ELR (cell line): Measurements from ENCODE around the gene RNPS1.

ENCODE experiments used
- DNase-seq: peaks from one replicate; pipeline ENCODE4 v3.0.0-alpha.2; 2015; ENCODE audit warnings: low read depth

The RNPS1 gene, protein sequence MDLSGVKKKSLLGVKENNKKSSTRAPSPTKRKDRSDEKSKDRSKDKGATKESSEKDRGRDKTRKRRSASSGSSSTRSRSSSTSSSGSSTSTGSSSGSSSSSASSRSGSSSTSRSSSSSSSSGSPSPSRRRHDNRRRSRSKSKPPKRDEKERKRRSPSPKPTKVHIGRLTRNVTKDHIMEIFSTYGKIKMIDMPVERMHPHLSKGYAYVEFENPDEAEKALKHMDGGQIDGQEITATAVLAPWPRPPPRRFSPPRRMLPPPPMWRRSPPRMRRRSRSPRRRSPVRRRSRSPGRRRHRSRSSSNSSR

GRCh38 chr16:2267913-2268666, at the start of gene RNPS1:
Gene RNPS1, minus strand, starts transcription at chr16:2268126. Its CDS starts 3,483 bp downstream, at chr16:2264643.
- DNase-seq = peak; percentile 92

DNA sequence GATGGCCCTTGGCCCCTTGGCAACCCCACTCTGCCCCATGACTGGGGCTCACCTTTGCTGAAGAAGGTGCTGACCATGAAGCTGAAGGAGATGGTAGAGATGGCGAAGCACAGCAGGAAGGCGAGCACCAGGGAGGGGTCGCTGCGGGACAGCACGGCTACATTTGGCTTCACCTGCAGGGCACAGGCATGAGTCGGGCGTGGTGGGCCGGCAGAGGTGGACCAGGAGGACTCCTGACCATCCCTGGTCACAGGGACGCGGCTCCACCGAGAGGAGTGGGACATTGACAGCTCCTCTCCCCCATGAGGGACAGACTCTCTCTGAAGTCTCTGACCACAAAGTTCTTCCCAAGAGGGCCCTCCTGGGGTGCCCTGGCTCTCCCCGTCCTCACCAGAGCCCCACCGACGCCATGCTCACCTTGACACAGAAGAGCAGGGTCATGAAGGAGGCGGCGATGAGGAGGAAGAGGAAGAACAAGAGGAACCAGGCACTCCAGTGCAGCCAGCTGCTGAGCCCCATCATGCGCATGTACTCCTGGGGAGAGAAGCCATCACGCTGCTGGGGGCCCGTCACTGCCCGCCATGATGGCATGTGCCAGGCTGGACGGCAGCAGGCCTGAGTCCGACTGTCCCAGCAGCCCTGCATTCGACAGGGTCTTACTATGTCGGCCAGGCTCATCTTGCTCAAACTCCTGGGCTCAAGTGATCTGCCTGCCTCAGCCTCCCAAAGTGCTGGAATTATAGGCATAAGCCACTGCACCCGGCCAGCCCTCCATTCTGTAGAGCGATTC, 49.5 kb upstream of the RNPS1 start:
- DNase-seq = no peak

DNA sequence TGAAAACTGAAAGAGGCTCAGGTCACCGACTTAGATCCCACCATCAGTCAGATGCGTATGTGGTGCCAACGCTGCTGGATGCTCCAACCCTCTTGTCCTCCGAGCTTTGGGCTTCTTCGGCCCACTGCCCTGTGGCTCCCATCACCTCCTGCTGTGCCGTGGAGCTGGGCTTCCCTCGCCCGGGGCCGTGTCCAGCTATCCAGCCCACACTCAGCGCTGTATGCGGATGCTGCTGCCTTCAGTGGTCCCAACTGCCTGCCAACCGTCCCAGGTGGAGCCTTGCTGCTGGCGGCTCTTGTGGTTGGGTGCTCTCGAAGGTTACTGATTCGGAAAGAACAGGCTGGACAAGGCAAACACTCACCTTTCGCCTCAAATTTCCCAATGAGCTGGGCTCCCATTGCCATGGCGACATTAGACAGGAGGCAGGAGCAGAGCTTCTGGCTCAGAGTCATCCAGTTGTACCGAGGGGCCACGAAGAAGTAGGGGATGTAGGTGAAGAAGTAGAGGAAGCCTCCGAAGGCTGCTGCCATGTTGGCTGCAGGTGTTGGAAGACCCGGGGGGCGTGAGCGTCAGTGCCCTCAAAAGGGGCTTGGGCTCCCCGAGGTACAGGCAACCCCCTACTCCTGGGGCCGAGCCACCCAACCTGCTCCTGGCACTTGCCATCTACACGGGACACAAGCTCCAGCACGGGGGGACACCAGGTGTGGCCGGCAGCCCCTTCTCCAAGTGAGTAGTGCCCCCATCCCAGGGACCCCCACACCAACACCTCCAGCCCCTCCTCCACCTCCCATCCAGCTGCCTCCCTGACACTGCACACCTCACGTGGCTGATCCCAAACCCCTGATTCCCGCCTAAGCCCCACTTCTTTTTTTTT, 40.4 kb upstream of the RNPS1 start:
- DNase-seq = no peak

DNA sequence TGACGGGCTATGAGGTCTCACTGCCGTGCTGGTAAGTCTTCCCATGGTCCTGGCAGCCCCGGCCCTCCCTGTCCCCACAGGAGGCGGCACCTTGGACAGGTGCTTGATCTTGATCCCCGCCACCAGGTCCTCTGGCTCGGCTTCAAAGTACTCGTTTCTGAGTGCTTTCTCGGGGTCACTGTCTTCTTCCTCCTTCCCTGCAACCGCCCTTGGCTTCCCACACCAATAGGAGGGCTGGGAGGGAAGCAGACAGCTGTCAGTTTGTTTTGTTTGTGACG, 31.9 kb upstream of the RNPS1 start:
- no peak for DNase-seq

DNA sequence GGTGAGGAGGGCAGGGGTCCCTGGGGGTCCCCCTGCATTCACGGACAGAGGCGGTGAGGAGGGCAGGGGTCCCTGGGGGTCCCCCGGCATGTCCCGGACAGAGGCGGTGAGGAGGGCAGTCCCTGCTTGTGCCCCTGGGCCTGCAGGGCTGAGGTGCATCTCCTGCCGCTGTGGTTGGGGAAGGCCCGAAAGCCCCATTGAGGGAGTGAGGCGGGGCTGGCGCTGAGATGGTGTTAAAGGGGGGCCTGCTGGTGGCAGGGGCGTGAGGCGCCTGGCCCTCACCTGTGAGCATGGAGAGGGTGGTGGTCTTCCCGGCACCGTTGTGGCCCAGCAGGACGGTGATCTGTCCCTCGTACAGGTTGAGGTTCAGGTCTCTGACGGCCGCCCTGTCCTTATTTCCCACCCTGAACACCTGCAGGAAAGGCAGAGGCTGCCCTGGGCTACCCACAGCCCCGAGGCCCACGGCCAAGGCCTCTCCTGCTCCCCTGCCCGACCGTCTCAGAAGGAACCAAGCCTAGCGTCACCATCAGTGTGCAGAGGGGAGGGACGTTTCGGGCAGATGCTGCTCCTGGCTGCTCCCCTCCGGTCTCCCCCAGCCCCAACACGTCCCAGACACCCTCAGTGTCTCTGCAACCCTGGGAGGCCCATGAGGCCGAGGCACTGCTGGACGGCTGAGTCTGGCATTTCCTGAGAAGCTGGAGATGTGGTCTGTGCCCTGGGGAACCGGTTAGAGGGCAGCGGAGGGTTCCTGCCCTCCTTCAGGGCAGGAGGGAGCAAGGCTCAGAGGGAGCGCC, 31.4 kb upstream of the RNPS1 start:
- DNase-seq = no peak

DNA sequence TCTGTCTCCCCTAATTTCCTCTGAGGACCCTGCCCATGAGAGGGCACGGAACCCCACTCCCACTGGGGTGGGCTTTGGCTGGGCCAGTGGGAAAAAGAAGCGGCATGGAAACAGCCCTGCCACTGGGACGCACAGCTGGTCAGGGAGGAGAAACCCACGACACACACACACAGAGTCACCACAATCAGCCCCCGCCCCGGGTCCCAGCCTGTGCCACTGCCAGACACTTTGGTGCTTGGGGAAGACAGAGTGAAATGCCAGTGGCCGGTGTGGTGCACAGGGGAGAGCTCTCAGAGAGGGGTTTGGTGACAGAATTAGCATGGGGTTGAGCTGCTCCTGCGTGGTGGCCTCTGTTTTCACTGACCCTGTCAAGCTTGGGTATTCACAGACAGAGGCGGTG, 30.7 kb upstream of the RNPS1 start:
- DNase-seq = no peak

- no peak for DNase-seq
Observed at GRCh38 chr16:2297506-2297860, 29.6 kb upstream of the RNPS1 start.

DNA sequence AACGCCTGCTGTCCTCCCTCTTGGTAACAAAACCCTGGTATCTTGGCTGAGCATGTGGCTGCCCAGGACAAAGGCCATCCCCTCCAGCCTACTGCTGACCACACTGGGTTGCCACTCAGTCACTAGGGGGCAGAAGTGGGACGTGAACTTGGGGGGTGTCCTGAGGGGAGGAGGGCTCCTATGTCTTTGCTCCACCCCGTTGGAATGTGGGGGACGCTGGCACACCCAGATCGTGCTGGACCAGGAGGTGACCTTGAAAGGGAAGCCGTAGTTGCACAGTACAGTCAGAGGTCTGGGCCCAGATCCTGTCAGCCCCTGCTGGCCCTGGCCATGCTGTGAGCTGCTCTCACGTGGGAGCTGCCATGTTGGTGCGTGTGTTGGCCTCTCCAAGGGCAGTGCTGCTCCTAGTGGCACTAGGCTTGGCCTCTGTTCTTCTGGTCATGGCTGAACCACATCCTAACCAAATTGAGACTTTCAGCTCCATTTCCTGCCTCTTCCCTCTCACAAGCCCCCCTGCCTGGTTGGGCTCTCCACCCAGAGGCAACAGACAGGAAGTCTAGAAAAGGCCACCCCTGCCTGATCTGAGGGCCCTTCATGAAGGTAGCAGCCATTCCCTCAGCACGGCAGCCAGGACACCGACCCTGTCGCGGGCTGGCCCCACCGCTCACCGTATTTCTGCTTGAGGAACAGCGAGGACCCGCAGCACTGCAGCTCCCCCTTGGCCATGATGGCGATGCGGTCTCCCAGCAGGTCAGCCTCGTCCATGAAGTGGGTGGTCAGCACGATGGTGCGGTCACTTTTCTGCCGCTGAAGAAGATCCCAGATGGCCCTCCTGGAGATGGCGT, 29.0 kb upstream of the RNPS1 start:
- DNase-seq = peak; percentile 31

- DNase-seq = no peak
Observed at GRCh38 chr16:2295056-2295798, 27.3 kb upstream of the RNPS1 start.

- no peak for DNase-seq
Observed at GRCh38 chr16:2292221-2292620, 24.3 kb upstream of the RNPS1 start.

DNA sequence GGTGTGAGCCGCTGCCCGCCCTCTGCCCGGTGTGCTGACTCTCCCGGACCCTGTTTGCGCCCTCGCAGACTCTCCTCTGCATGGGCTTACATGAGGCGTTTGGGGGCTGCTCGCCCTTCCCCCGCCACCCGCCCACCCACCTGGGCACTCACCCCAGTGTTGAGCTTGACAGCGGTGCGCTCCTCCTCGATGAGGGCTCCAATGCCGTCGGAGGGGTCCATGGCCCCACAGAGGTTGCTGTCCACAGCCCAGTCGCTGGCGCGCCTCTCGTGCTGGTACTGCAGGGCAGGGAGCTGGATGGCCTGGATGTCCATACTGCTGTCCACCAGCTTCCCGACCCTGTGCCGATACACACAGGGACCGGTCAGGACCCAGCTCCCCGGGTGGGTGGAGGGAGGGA, 21.4 kb upstream of the RNPS1 start:
- DNase-seq = no peak

DNA sequence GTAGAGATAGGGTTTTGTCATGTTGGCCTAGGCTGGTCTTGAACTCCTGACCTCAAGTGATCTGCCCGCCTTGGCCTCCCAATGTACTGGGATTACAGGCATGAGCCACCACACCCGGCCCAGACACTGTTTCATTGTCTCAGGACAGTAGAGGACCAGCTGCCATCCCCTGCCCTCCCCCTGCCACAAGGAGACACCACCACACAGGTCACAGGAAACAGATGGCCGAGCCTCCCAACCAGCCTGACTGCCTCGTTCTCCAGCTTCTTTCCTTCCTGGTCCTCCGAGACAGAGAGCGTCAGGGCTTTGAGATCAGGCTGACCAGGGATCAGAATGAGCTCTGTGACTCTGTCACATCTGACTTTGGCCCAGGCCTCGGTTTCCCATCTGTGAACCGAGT, 20.8 kb upstream of the RNPS1 start:
- DNase-seq = no peak

DNA sequence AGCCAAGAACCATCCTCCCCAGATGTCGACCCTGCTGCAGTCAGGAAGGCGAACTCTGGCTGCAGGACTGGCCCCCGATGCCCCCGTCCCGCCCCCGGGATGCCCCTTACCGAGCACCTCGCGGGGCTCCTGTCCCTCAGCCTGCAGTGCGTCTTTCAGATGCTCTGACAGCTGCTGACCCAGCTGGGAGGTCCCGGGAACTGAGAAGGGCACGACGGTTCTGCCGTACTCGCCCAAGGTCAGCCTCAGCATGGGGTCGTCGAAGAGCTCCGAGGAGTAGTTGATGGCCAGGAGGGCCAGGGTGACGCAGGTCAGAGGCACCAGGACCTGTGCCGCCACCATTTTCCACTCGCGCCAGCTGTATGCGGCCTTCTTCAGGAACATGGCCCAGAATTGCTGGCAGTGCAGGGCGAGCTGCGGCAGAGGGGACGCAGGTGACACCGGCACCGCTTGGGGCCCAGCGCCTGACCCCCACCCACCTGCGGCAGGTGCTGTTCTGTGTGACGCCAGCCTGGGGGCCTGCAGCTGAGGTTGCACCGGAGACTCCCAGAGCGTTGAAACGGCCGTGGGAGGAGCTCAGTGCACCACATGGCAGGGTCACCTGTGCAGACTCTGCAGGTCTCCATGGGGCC, 20.1 kb upstream of the RNPS1 start:
- no peak for DNase-seq

- DNase-seq = no peak
Observed at GRCh38 chr16:2286550-2286949, 18.6 kb upstream of the RNPS1 start.

DNA sequence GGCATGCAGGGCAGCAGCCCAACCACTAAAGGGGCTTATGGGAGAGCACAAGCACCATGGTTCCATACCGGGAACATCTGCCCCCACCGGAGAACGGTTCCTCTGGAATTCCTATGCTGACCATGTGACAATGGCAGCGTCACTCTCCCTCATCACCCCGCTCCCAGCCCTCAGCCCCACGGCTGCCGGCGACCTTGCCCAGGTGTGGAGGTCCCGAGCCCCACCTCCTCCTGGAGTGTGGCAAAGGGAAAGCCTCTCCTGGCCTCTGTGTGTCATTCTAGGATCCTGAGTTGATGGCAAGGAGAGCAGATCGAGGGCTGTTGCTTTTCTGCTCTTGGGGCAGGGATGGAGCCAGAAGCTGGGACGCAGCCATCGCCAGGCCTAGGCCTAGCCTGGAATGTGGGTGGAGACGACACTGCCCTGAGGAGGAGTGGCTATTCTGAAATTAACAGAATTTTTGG, 17.8 kb upstream of the RNPS1 start:
- no peak for DNase-seq

- no peak for DNase-seq
Observed at GRCh38 chr16:2284797-2285576, 17.1 kb upstream of the RNPS1 start.

GRCh38 chr16:2284001-2284770, 16.3 kb upstream of the RNPS1 start:
- no peak for DNase-seq
